ENCODE results near the gene HLA-G.

The HLA-G gene

GRCh38 chr6:29825848-29826247, 1.8 kb upstream of the HLA-G start:
- Histone ChIP-seq H3K36me3 (replicated peaks; ENCODE audit: low read depth, low read length) (no peaks in the 10 kb centered on the region), H3K9ac (ENCODE audit: low read length) (no peak overlapping the region), H3K4me1 (ENCODE audit: low read length) (no peaks in the 10 kb centered on the region), H3K27me3 (ENCODE audit: low read depth, low read length) (no peaks in the 10 kb centered on the region), H4K20me1 (ENCODE audit: insufficient read depth, low read length) (no peaks in the 10 kb centered on the region), H3K4me2 (ENCODE audit: low read length) (no peak overlapping the region), H3K79me2 (ENCODE audit: low read length) (no peaks in the 10 kb centered on the region), H3K9me3 (ENCODE audit: insufficient read depth, low read length) (no peaks in the 10 kb centered on the region), H3K27ac (ENCODE audit: low read length) (no peak overlapping the region), H3K4me3 (ENCODE audit: low read length) (no peak overlapping the region), H2AFZ (ENCODE audit: low read depth, low read length) (no peak overlapping the region)
- TF ChIP-seq CTCF (IDR thresholded peaks at IDR 0.05; ENCODE audit: low read depth, low read length), result no peak
- no peak for TF ChIP-seq EZH2phosphoT487 (IDR thresholded peaks at IDR 0.05; ENCODE audit: low read depth)

GRCh38 chr6:29826271-29826670, 1.4 kb upstream of the HLA-G start:
- Histone ChIP-seq H3K4me1 (ENCODE audit: low read length) (no peaks in the 10 kb centered on the region), H3K79me2 (ENCODE audit: low read length) (no peaks in the 10 kb centered on the region), H2AFZ (ENCODE audit: low read depth, low read length) (no peak overlapping the region), H4K20me1 (ENCODE audit: insufficient read depth, low read length) (no peaks in the 10 kb centered on the region), H3K9ac (ENCODE audit: low read length) (no peak overlapping the region), H3K4me2 (ENCODE audit: low read length) (no peak overlapping the region), H3K36me3 (replicated peaks; ENCODE audit: low read depth, low read length) (no peaks in the 10 kb centered on the region), H3K27ac (ENCODE audit: low read length) (no peak overlapping the region), H3K4me3 (ENCODE audit: low read length) (no peak overlapping the region), H3K9me3 (ENCODE audit: insufficient read depth, low read length) (no peaks in the 10 kb centered on the region), H3K27me3 (ENCODE audit: low read depth, low read length) (no peaks in the 10 kb centered on the region)
- no peak for TF ChIP-seq EZH2phosphoT487 (IDR thresholded peaks at IDR 0.05; ENCODE audit: low read depth)
- TF ChIP-seq CTCF (IDR thresholded peaks at IDR 0.05; ENCODE audit: low read depth, low read length), result no peak

- Histone ChIP-seq H3K27ac (ENCODE audit: low read length) (no peak overlapping the region), H3K27me3 (ENCODE audit: low read depth, low read length) (no peaks in the 10 kb centered on the region; the same call in 1 of the 2 replicates), H2AFZ (ENCODE audit: low read depth, low read length) (no peak overlapping the region), H3K9ac (ENCODE audit: low read length) (no peak overlapping the region), H3K4me1 (ENCODE audit: low read length) (no peaks in the 10 kb centered on the region), H3K79me2 (ENCODE audit: low read length) (no peaks in the 10 kb centered on the region), H3K36me3 (replicated peaks; ENCODE audit: low read depth, low read length) (no peaks in the 10 kb centered on the region), H4K20me1 (ENCODE audit: insufficient read depth, low read length) (no peaks in the 10 kb centered on the region), H3K4me2 (ENCODE audit: low read length) (no peak overlapping the region), H3K9me3 (ENCODE audit: insufficient read depth, low read length) (no peaks in the 10 kb centered on the region), H3K4me3 (ENCODE audit: low read length) (no peak overlapping the region)
- TF ChIP-seq EZH2phosphoT487 (IDR thresholded peaks at IDR 0.05; ENCODE audit: low read depth), result no peak
- TF ChIP-seq CTCF (IDR thresholded peaks at IDR 0.05; ENCODE audit: low read depth, low read length), result no peak
Measured at GRCh38 chr6:29828471-29828797, 809 bp downstream of the HLA-G start.

GRCh38 chr6:29829766-29830165, 2.1 kb downstream of the HLA-G start:
- H3K4me2 ChIP-seq (ENCODE audit: low read length), result no peak overlapping the region
- H3K36me3 ChIP-seq (replicated peaks; ENCODE audit: low read depth, low read length), result no peaks in the 10 kb centered on the region
- H3K27me3 ChIP-seq (ENCODE audit: low read depth, low read length), result peaks cover 4% of the 10 kb centered on the region
- no peaks in the 10 kb centered on the region for H3K4me1 ChIP-seq (ENCODE audit: low read length)
- no peak overlapping the region for H3K27ac ChIP-seq (ENCODE audit: low read length)
- H3K9me3 ChIP-seq (ENCODE audit: insufficient read depth, low read length), result no peaks in the 10 kb centered on the region
- no peaks in the 10 kb centered on the region for H4K20me1 ChIP-seq (ENCODE audit: insufficient read depth, low read length)
- H2AFZ ChIP-seq (ENCODE audit: low read depth, low read length), result no peak overlapping the region
- no peak overlapping the region for H3K9ac ChIP-seq (ENCODE audit: low read length)
- H3K4me3 ChIP-seq (ENCODE audit: low read length), result no peak overlapping the region
- TF ChIP-seq CTCF (IDR thresholded peaks at IDR 0.05; ENCODE audit: low read depth, low read length), result no peak
- TF ChIP-seq EZH2phosphoT487 (IDR thresholded peaks at IDR 0.05; ENCODE audit: low read depth), result no peak
- H3K79me2 ChIP-seq (ENCODE audit: low read length), result no peaks in the 10 kb centered on the region
